HepG2 (cell line): ENCODE data around the gene ACTR1B. TPM values are rescaled to one million over a fixed set of nuclear protein-coding genes. Genes with fewer than 3 reads are reported as not detected.
A peak's percentile ranks its signal among the peaks of the same experiment; 100 is the strongest.

Experiments used
- CEBPZ ChIP-seq: IDR thresholded peaks from 2 replicates; pipeline ENCODE4 v1.6.1; 2012; ENCODE audit warnings: low read length, improper control_type of control experiment
- CSRNP1 ChIP-seq: sonication (generic); formaldehyde crosslinking; IDR thresholded peaks from 2 replicates; pipeline ENCODE4 v1.8.1; 2023; ENCODE audit warnings: mild to moderate bottlenecking, missing genetic modification reagents
- DMAP1 ChIP-seq: IDR thresholded peaks from 2 replicates; pipeline ENCODE4 v1.6.1; 2016
- KDM6A ChIP-seq: IDR thresholded peaks from 2 replicates; pipeline ENCODE4 v1.6.1; 2016; ENCODE audit warnings: low read depth
- KLF12 ChIP-seq: sonication (generic); formaldehyde crosslinking; IDR thresholded peaks from 2 replicates; pipeline ENCODE4 v1.4.0; 2020; ENCODE audit warnings: missing genetic modification reagents, borderline replicate concordance
- MIER2 ChIP-seq: IDR thresholded peaks from 2 replicates; pipeline ENCODE4 v1.6.1; 2016; ENCODE audit warnings: missing biosample characterization, missing genetic modification reagents
- MTA1 ChIP-seq: sonication (generic); formaldehyde crosslinking; IDR thresholded peaks from 2 replicates; pipeline ENCODE4 v1.4.0; 2020; ENCODE audit warnings: missing genetic modification reagents, mild to moderate bottlenecking, borderline replicate concordance
- NFE2 ChIP-seq: sonication (generic); formaldehyde crosslinking; IDR thresholded peaks from 2 replicates; pipeline ENCODE4 v1.4.0; 2020; ENCODE audit warnings: missing genetic modification reagents
- POLR2AphosphoS2 ChIP-seq: IDR thresholded peaks from 2 replicates; pipeline ENCODE4 v1.6.1; 2011; ENCODE audit warnings: low read depth, low read length, improper control_type of control experiment
- SMARCE1 ChIP-seq: fragments of 450-650 bp; IDR thresholded peaks from 2 replicates; pipeline ENCODE4 v1.6.1; 2017; ENCODE audit warnings: borderline replicate concordance
- SRY ChIP-seq: sonication (generic); formaldehyde crosslinking; IDR thresholded peaks from 2 replicates; pipeline ENCODE4 v1.8.0; 2022; ENCODE audit warnings: mild to moderate bottlenecking, missing genetic modification reagents
- STAT6 ChIP-seq: sonication (generic); formaldehyde crosslinking; IDR thresholded peaks from 2 replicates; pipeline ENCODE4 v1.4.0; 2020; ENCODE audit warnings: missing genetic modification reagents, mild to moderate bottlenecking, borderline replicate concordance
- TBL1XR1 ChIP-seq: fragments of 150-350 bp; IDR thresholded peaks from 2 replicates; pipeline ENCODE4 v1.6.1; 2014; ENCODE audit warnings: borderline replicate concordance, low read length; ENCODE audit not compliant: partially characterized antibody
- ZNF543 ChIP-seq: sonication (generic); formaldehyde crosslinking; IDR thresholded peaks from 2 replicates; pipeline ENCODE4 v1.4.0; 2020; ENCODE audit warnings: mild to moderate bottlenecking, missing genetic modification reagents
- ZNF609 ChIP-seq: sonication (generic); formaldehyde crosslinking; IDR thresholded peaks from 2 replicates; pipeline ENCODE4 v1.4.0; 2020; ENCODE audit warnings: mild to moderate bottlenecking, missing genetic modification reagents, borderline replicate concordance
- ZNF670 ChIP-seq: sonication (generic); formaldehyde crosslinking; IDR thresholded peaks from 2 replicates; pipeline ENCODE4 v1.8.0; 2022; ENCODE audit warnings: mild to moderate bottlenecking, missing genetic modification reagents, borderline replicate concordance
- ZNF841 ChIP-seq: sonication (generic); formaldehyde crosslinking; IDR thresholded peaks from 2 replicates; pipeline ENCODE4 v1.8.1; 2023; ENCODE audit warnings: missing genetic modification reagents, borderline replicate concordance
- ZSCAN31 ChIP-seq: sonication (generic); formaldehyde crosslinking; IDR thresholded peaks from 2 replicates; pipeline ENCODE4 v1.5.0; 2020; ENCODE audit warnings: low read depth, mild to moderate bottlenecking, missing genetic modification reagents
- polyA plus RNA-seq, 8 experiments: library from polyadenylated mRNA; depleted of rRNA in 3 of 8; stranded (reverse) in 7 of 8; unstranded in 1 of 8; fragments of >200 nt; fragmentation: Illumina TruSeq in 4 of 8; extraction: Trizol in 4 of 8; gene quantifications; 2 replicates each; pipeline versions ENCODE4 v1.2.1 to v1.2.3, GENCODE V29; 2011 to 2016; ENCODE audit warnings: low read depth in 4 of 8, missing spikeins in 1 of 8, mixed read lengths in 1 of 8; ENCODE audit not compliant: insufficient read depth in 1 of 8
- total RNA-seq, 5 experiments: library from RNA; depleted of rRNA; stranded (reverse); fragments of >200 nt; fragmentation: Illumina TruSeq; extraction: Trizol; gene quantifications; 2 replicates each; pipeline ENCODE4 v1.2.3, GENCODE V29; 2016; ENCODE audit warnings: low read depth in 1 of 5

ACTR1B gene
- total and polyA plus RNA-seq, 2 of the 13 experiments (the other 11 are each of a cell fraction or from before 2014, with no cell fraction given): 61.7 to 76.7 TPM

GRCh38 chr2:97645112-97645694 is 18.6 kb downstream of the ACTR1B start (continued):
- TF ChIP-seq CEBPZ (no peak), ZSCAN31 (CRISPR knock-in tag) (no peak), NFE2 (CRISPR knock-in tag) (no peak), POLR2AphosphoS2 (no peak), ZNF543 (CRISPR knock-in tag) (peak; percentile 44; the same call in 1 of the 2 replicates), CSRNP1 (CRISPR knock-in tag) (no peak), SMARCE1 (no peak), ZNF609 (peak; percentile 52; the same call in 1 of the 2 replicates), ZNF841 (CRISPR knock-in tag) (no peak), KDM6A (CRISPR knock-in tag) (no peak), KLF12 (CRISPR knock-in tag) (no peak), STAT6 (CRISPR knock-in tag) (0 out of 2 replicates have a peak, but pooled peaks have one; percentile 9), MIER2 (CRISPR knock-in tag) (no peak), DMAP1 (CRISPR knock-in tag) (no peak), ZNF670 (CRISPR knock-in tag) (0 out of 2 replicates have a peak, but pooled peaks have one; percentile 50), SRY (CRISPR knock-in tag) (no peak), MTA1 (CRISPR knock-in tag) (no peak), TBL1XR1 (no peak)
